ENCODE data around the gene HERPUD2.

DNA sequence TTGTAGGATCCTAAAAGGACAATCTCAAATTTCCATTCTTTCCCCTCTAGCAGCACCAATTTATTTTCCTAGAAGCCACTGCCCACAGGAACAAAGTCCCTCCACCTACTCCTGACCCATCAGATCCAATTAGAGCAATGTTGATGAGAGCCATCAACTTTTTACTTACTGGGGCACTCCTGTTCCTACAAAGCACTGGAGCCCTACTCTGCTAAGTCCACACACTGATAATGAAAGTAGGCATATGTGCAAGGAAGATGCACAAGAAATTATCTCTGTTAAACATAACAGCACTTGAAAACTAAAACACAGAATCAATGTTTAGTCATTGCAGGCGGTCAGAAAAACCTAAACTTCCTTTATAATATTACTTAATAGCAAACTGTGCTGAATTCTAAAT is 3.6 kb downstream of the HERPUD2 start:
- TF ChIP-seq, protein P1, sequence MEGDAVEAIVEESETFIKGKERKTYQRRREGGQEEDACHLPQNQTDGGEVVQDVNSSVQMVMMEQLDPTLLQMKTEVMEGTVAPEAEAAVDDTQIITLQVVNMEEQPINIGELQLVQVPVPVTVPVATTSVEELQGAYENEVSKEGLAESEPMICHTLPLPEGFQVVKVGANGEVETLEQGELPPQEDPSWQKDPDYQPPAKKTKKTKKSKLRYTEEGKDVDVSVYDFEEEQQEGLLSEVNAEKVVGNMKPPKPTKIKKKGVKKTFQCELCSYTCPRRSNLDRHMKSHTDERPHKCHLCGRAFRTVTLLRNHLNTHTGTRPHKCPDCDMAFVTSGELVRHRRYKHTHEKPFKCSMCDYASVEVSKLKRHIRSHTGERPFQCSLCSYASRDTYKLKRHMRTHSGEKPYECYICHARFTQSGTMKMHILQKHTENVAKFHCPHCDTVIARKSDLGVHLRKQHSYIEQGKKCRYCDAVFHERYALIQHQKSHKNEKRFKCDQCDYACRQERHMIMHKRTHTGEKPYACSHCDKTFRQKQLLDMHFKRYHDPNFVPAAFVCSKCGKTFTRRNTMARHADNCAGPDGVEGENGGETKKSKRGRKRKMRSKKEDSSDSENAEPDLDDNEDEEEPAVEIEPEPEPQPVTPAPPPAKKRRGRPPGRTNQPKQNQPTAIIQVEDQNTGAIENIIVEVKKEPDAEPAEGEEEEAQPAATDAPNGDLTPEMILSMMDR (IDR thresholded peaks at IDR 0.05; ENCODE audit: low read depth, low read length, poor library complexity, severe bottlenecking) = no peak
- no peak for TF ChIP-seq EZH2phosphoT487 (IDR thresholded peaks at IDR 0.05; ENCODE audit: borderline replicate concordance, low read length)
